Measurements from ENCODE around the gene DNAJC15.

The DNAJC15 gene

GRCh38 chr13:43085545-43085944, 62.2 kb downstream of the DNAJC15 start:
- no peak for DNase-seq (ENCODE audit: low spot score)

- no peak for DNase-seq (ENCODE audit: low spot score)
These were observed 62.8 kb downstream of the DNAJC15 start for GRCh38 chr13:43086181-43086580.

- DNase-seq (ENCODE audit: low spot score), result no peak
These were observed 64.7 kb downstream of the DNAJC15 start for GRCh38 chr13:43088093-43088511.

- DNase-seq (ENCODE audit: low spot score), result no peak
These were observed 66.6 kb downstream of the DNAJC15 start for GRCh38 chr13:43089912-43090498.

GRCh38 chr13:43094901-43095300, 71.5 kb downstream of the DNAJC15 start:
- no peak for DNase-seq (ENCODE audit: low spot score)

- DNase-seq (ENCODE audit: low spot score), result no peak
These were observed 72.7 kb downstream of the DNAJC15 start for GRCh38 chr13:43095771-43096719.

GRCh38 chr13:43100667-43101066, 77.3 kb downstream of the DNAJC15 start:
- DNase-seq (ENCODE audit: low spot score), result no peak

- no peak for DNase-seq (ENCODE audit: low spot score)
These were observed 78.9 kb downstream of the DNAJC15 start for GRCh38 chr13:43102304-43102703.

GRCh38 chr13:43107780-43108179, 84.4 kb downstream of the DNAJC15 start:
- DNase-seq (ENCODE audit: low spot score), result no peak

GRCh38 chr13:43110036-43110435, 86.7 kb downstream of the DNAJC15 start:
- DNase-seq (ENCODE audit: low spot score), result no peak

- DNase-seq (ENCODE audit: low spot score), result no peak
These were observed 87.3 kb downstream of the DNAJC15 start for GRCh38 chr13:43110658-43111057.

GRCh38 chr13:43111559-43112400, 88.4 kb downstream of the DNAJC15 start:
- DNase-seq (ENCODE audit: low spot score), result no peak

GRCh38 chr13:43113603-43114002, 90.2 kb downstream of the DNAJC15 start:
- no peak for DNase-seq (ENCODE audit: low spot score)

- DNase-seq (ENCODE audit: low spot score), result no peak
These were observed 91.1 kb downstream of the DNAJC15 start for GRCh38 chr13:43114504-43114903.

- no peak for DNase-seq (ENCODE audit: low spot score)
These were observed 91.8 kb downstream of the DNAJC15 start for GRCh38 chr13:43115141-43115540.

GRCh38 chr13:43116242-43116641, 92.9 kb downstream of the DNAJC15 start:
- DNase-seq (ENCODE audit: low spot score), result no peak

- DNase-seq (ENCODE audit: low spot score), result no peak
These were observed 95.1 kb downstream of the DNAJC15 start for GRCh38 chr13:43118521-43118920.

GRCh38 chr13:43119206-43119605, 95.8 kb downstream of the DNAJC15 start:
- DNase-seq (ENCODE audit: low spot score), result no peak

- DNase-seq (ENCODE audit: low spot score), result no peak
These were observed 99.4 kb downstream of the DNAJC15 start for GRCh38 chr13:43122791-43123190.

- no peak for DNase-seq (ENCODE audit: low spot score)
These were observed 100.5 kb downstream of the DNAJC15 start for GRCh38 chr13:43123856-43124255.

GRCh38 chr13:43124490-43124889, 101.1 kb downstream of the DNAJC15 start:
- no peak for DNase-seq (ENCODE audit: low spot score)

- no peak for DNase-seq (ENCODE audit: low spot score)
These were observed 103.0 kb downstream of the DNAJC15 start for GRCh38 chr13:43126420-43126819.

Data from hematopoietic multipotent progenitor cell treated with erythropoietin and hydrocortisone succinate and interleukin-3 and kit ligand, for 17 days (in vitro differentiated cells).